CD4-positive, alpha-beta T cell (primary cell): Measurements from ENCODE around the gene CDK16. TPM values are rescaled to one million over a fixed set of nuclear protein-coding genes. Genes with fewer than 3 reads are reported as not detected.

Experiments
- ATAC-seq: fragments of 200-7000 bp; cut with Tn5 transposase; one replicate; pipeline ENCODE4 v1.10.0; 2022; ENCODE audit warnings: mild to moderate bottlenecking; ENCODE audit not compliant: poor library complexity
- CTCF ChIA-PET: fragments of 350-600 bp; sonication (Branson Sonifier 250); formaldehyde crosslinking; loops from one replicate; lab custom pipeline; 2021; ENCODE audit warnings: antibody characterized with exemption, inconsistent platforms; lab: Charles Lee
- POLR2A ChIA-PET: fragments of 350-600 bp; sonication (Branson Sonifier 250); formaldehyde crosslinking; loops from one replicate; lab custom pipeline; 2021; ENCODE audit warnings: antibody characterized with exemption, inconsistent platforms; lab: Charles Lee
- DNase-seq, 14 experiments: peaks; one replicate each; pipeline ENCODE4 v3.0.0-alpha.2; 2013 to 2020; ENCODE audit warnings: mixed read lengths in 2 of 14
- H3K27ac ChIP-seq, 2 donors: one replicate each; pipeline versions ENCODE4 v1.5.1 to v1.7.0; 2013; ENCODE audit warnings: low read length in 2 of 2, low read depth in 1 of 2, mild to moderate bottlenecking in 1 of 2
- H3K27me3 ChIP-seq, 2 experiments: 1 replicate in 1 of 2; 2 replicates in 1 of 2; pipeline versions ENCODE4 v1.6.1 to v1.7.0; 2013; ENCODE audit warnings: low read length in 2 of 2, control low read depth in 1 of 2, mild to moderate bottlenecking in 1 of 2, moderate library complexity in 1 of 2; ENCODE audit not compliant: insufficient read depth in 2 of 2, control insufficient read depth in 1 of 2
- H3K36me3 ChIP-seq: one replicate; pipeline ENCODE4 v1.6.1; 2013; ENCODE audit warnings: low read length, control low read depth; ENCODE audit not compliant: insufficient read depth
- H3K4me1 ChIP-seq: one replicate; pipeline ENCODE4 v1.6.1; 2013; ENCODE audit warnings: low read length, control low read depth; ENCODE audit not compliant: insufficient read depth
- H3K4me3 ChIP-seq: one replicate; pipeline ENCODE4 v1.5.1; 2013; ENCODE audit warnings: mild to moderate bottlenecking, low read length, moderate library complexity
- H3K9me3 ChIP-seq, 2 experiments: 1 replicate in 1 of 2; 2 replicates in 1 of 2; pipeline versions ENCODE4 v1.6.1 to v1.7.0; 2013; ENCODE audit warnings: low read length in 2 of 2, mild to moderate bottlenecking in 2 of 2, control low read depth in 1 of 2, moderate library complexity in 1 of 2; ENCODE audit not compliant: control insufficient read depth in 1 of 2, insufficient read depth in 1 of 2
- H3K27ac Mint-ChIP-seq: one replicate; pipeline ENCODE4 v1.8.0; 2020; ENCODE audit warnings: mixed read lengths
- H3K27me3 Mint-ChIP-seq: one replicate; pipeline ENCODE4 v1.8.0; 2021; ENCODE audit warnings: mixed read lengths
- H3K36me3 Mint-ChIP-seq: one replicate; pipeline ENCODE4 v1.8.0; 2021; ENCODE audit warnings: low read depth, mixed read lengths
- H3K4me1 Mint-ChIP-seq: one replicate; pipeline ENCODE4 v1.8.0; 2021; ENCODE audit warnings: low read depth, mixed read lengths
- H3K4me3 Mint-ChIP-seq: one replicate; pipeline ENCODE4 v1.8.0; 2020; ENCODE audit warnings: mild to moderate bottlenecking, mixed read lengths
- H3K9me3 Mint-ChIP-seq: one replicate; pipeline ENCODE4 v1.8.0; 2020; ENCODE audit warnings: mixed read lengths
- intact Hi-C, 2 experiments: fragments of 100-400 bp; cut with DNase I in 1 of 2; cut with micrococcal nuclease in 1 of 2; formaldehyde crosslinking; loops; one replicate each; pipeline versions ENCODE4 v1.15.1 to v1.9.0; 2023 to 2025; cut with DNase I, micrococcal nuclease
- total RNA-seq, 174 experiments: library from RNA in 2 of 174; stranded (reverse) in 2 of 174; gene quantifications; one replicate each; pipeline ENCODE4 v1.2.3 and lab custom pipeline; 2021 to 2026
- TF ChIP-seq, protein P1 (sequence below): fragments of 200-600 bp; IDR thresholded peaks from one replicate; pipeline ENCODE4 v1.8.0; 2022; ENCODE audit warnings: antibody characterized with exemption, mild to moderate bottlenecking

CDK16 gene
- total RNA-seq, 2 experiments from 2014 or later, result 182 to 190 TPM

DNA sequence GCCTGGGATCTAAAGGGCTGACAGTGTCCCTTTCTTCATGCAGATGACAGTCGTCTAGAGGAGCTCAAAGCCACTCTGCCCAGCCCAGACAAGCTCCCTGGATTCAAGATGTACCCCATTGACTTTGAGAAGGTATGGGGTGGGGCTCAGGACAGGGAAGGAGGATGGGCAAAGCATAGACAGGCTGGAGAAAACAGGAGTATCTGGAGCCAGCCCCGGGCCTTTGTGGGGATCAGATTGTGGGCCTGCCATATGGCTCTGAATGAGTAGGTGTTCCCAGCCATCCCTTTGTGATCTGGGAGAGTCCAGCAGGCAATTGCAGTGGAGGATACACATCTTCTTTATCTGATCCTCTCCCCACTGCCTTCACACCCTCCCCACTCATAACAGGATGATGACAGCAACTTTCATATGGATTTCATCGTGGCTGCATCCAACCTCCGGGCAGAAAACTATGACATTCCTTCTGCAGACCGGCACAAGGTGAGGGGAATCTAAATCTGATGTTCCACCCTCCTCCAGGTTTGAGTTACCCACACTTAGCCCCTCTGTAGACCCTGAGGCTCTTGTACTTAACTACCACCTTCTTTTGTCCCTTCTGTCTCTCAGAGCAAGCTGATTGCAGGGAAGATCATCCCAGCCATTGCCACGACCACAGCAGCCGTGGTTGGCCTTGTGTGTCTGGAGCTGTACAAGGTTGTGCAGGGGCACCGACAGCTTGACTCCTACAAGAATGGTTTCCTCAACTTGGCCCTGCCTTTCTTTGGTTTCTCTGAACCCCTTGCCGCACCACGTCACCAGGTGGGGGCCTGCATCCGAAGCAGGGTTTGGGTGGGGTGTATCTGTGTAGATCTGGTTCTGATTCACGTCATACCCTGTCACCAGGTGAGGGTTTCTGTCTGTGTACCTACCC lies 5.8 kb upstream of the CDK16 start:
- Mint-ChIP-seq H3K27ac (no peak overlapping the region), H3K4me3 (no peak overlapping the region), H3K27me3 (no peaks in the 10 kb centered on the region), H3K4me1 (peaks cover 21% of the 10 kb centered on the region), H3K36me3 (peaks cover 76% of the 10 kb centered on the region), H3K9me3 (no peaks in the 10 kb centered on the region)
- Histone ChIP-seq H3K27me3 (no peaks in the 10 kb centered on the region), H3K4me3 (no peak overlapping the region), H3K9me3 (no peaks in the 10 kb centered on the region), H3K27ac (no peak overlapping the region), H3K36me3 (peaks cover 73% of the 10 kb centered on the region), H3K4me1 (peaks cover 9% of the 10 kb centered on the region)
- POLR2A ChIA-PET, result no interaction called here
- CTCF ChIA-PET, result no interaction called here
- TF ChIP-seq, protein P1, sequence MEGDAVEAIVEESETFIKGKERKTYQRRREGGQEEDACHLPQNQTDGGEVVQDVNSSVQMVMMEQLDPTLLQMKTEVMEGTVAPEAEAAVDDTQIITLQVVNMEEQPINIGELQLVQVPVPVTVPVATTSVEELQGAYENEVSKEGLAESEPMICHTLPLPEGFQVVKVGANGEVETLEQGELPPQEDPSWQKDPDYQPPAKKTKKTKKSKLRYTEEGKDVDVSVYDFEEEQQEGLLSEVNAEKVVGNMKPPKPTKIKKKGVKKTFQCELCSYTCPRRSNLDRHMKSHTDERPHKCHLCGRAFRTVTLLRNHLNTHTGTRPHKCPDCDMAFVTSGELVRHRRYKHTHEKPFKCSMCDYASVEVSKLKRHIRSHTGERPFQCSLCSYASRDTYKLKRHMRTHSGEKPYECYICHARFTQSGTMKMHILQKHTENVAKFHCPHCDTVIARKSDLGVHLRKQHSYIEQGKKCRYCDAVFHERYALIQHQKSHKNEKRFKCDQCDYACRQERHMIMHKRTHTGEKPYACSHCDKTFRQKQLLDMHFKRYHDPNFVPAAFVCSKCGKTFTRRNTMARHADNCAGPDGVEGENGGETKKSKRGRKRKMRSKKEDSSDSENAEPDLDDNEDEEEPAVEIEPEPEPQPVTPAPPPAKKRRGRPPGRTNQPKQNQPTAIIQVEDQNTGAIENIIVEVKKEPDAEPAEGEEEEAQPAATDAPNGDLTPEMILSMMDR, result no peak
- intact Hi-C loops, result no loop called here
- ATAC-seq (no peak), DNase-seq (no peak)

DNA sequence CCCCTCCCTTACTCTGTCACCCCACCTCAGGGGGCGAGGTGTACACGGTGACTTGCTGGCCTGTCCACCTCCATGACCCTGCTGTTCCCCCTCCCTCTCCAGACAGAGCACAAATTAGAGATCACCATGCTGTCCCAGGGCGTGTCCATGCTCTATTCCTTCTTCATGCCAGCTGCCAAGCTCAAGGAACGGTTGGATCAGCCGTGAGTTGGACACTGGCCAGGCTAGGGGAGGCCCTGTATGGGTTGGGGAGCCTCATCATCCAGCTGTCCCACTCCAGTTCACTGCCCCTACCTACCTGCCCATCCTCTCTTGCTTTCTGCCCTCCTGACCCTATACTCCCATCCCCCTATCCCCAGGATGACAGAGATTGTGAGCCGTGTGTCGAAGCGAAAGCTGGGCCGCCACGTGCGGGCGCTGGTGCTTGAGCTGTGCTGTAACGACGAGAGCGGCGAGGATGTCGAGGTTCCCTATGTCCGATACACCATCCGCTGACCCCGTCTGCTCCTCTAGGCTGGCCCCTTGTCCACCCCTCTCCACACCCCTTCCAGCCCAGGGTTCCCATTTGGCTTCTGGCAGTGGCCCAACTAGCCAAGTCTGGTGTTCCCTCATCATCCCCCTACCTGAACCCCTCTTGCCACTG lies 3.9 kb upstream of the CDK16 start:
- intact Hi-C loops, result loop anchor here in 1 of 2 experiments (5.0 kb wide), 1 partner anchor 143 kb away; no protein-coding TSS in a partner anchor
- ATAC-seq (no peak), DNase-seq (no peak)
- no peaks in the 10 kb centered on the region for H3K27me3 Mint-ChIP-seq
- H3K4me3 ChIP-seq, result no peak overlapping the region
- H3K36me3 Mint-ChIP-seq, result peaks cover 77% of the 10 kb centered on the region
- no peaks in the 10 kb centered on the region for H3K27me3 ChIP-seq
- no peak overlapping the region for H3K4me3 Mint-ChIP-seq
- no peak overlapping the region for H3K27ac ChIP-seq
- ChIA-PET CTCF (interaction anchor here (1.0 kb wide), 1 partner anchor 12 kb away, joined by 3 read pairs; no protein-coding TSS in a partner anchor), POLR2A (no interaction called here)
- peaks cover 25% of the 10 kb centered on the region for H3K4me1 Mint-ChIP-seq
- H3K9me3 Mint-ChIP-seq, result no peaks in the 10 kb centered on the region
- H3K4me1 ChIP-seq, result peaks cover 15% of the 10 kb centered on the region
- H3K27ac Mint-ChIP-seq, result no peak overlapping the region
- H3K36me3 ChIP-seq, result peaks cover 58% of the 10 kb centered on the region
- TF ChIP-seq, protein P1, result no peak
- no peaks in the 10 kb centered on the region for H3K9me3 ChIP-seq

DNA sequence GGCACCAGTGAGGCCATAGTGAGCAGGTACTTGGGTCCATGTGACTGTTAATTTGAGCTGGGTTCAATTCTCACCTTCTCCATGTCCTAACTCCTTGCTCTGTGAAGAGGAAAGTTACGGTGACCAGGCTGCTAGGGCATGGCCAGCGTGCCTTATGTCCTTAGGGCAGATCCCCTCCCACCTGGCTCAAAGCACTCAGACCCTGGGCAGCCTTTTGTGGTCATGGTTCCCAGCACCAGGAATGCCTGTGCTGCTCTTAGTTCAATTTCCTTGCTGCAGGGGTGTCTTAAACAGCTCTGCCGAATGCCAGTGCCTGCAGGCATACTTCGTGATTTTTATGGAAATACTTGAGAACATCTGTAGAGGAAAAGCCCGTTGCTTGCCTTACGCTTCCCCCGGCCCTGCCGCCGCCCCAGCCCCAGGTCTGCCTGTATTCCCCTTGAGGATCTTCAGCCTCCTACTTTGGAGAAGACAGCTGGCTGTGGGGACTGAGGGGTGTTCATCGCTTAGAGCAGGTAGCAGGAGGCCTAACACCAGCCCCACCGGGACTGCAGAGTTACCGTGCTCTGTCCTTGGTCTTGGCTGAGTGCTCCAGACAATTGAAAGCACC lies 3.1 kb upstream of the CDK16 start:
- TF ChIP-seq, protein P1, result no peak
- Histone ChIP-seq H3K4me3 (no peak overlapping the region), H3K9me3 (no peaks in the 10 kb centered on the region), H3K27me3 (no peaks in the 10 kb centered on the region), H3K27ac (no peak overlapping the region), H3K36me3 (peaks cover 49% of the 10 kb centered on the region), H3K4me1 (peaks cover 23% of the 10 kb centered on the region)
- ChIA-PET CTCF (interaction anchor here (1.0 kb wide), 1 partner anchor 13 kb away, joined by 3 read pairs; no protein-coding TSS in a partner anchor), POLR2A (no interaction called here)
- DNase-seq (no peak), ATAC-seq (no peak)
- H3K27ac Mint-ChIP-seq, result peak overlapping the region; percentile 98
- intact Hi-C loops, result loop anchor here in 1 of 2 experiments (5.0 kb wide), 1 partner anchor 142 kb away; no protein-coding TSS in a partner anchor
- H3K9me3 Mint-ChIP-seq, result no peaks in the 10 kb centered on the region
- H3K27me3 Mint-ChIP-seq, result no peaks in the 10 kb centered on the region
- H3K4me1 Mint-ChIP-seq, result peaks cover 33% of the 10 kb centered on the region
- peaks cover 73% of the 10 kb centered on the region for H3K36me3 Mint-ChIP-seq
- no peak overlapping the region for H3K4me3 Mint-ChIP-seq
